Astrocyte (in vitro differentiated cells and primary cell): ENCODE data around the gene ANKRD1. TPM values are rescaled to one million over a fixed set of nuclear protein-coding genes. Genes with fewer than 3 reads are reported as not detected.

Experiments used
- DNase-seq: peaks from one replicate; pipeline ENCODE4 v3.0.0-alpha.2; 2010; ENCODE audit warnings: low read depth
- FAIRE-seq: peaks from 2 replicates; lab custom pipeline; 2011; peaks lifted over from hg19 to GRCh38; lab: Jason Lieb, UNC
- H2AFZ ChIP-seq: 2 replicates; pipeline ENCODE4 v1.6.0; 2012; ENCODE audit warnings: low read depth, low read length, inconsistent platforms
- H3K27ac ChIP-seq: 2 replicates; pipeline ENCODE4 v1.5.1; 2011; ENCODE audit warnings: low read depth, low read length, inconsistent platforms
- H3K27me3 ChIP-seq: 2 replicates; pipeline ENCODE4 v1.6.0; 2011; ENCODE audit warnings: low read length, inconsistent platforms; ENCODE audit not compliant: insufficient read depth
- H3K36me3 ChIP-seq: 2 replicates; pipeline ENCODE4 v1.5.1; 2011; ENCODE audit warnings: low read length, inconsistent platforms; ENCODE audit not compliant: insufficient read depth
- H3K4me1 ChIP-seq: 2 replicates; pipeline ENCODE4 v1.5.1; 2011; ENCODE audit warnings: low read length, inconsistent platforms; ENCODE audit not compliant: insufficient read depth
- H3K4me2 ChIP-seq: 2 replicates; pipeline ENCODE4 v1.6.0; 2012; ENCODE audit warnings: low read length, inconsistent platforms
- H3K4me3 ChIP-seq: 2 replicates; pipeline ENCODE4 v1.5.1; 2011; ENCODE audit warnings: low read depth, mild to moderate bottlenecking, low read length, inconsistent platforms; ENCODE audit not compliant: insufficient read depth
- H3K79me2 ChIP-seq: 2 replicates; pipeline ENCODE4 v1.6.0; 2012; ENCODE audit warnings: mild to moderate bottlenecking, low read length, inconsistent platforms; ENCODE audit not compliant: insufficient read depth
- H3K9ac ChIP-seq: 2 replicates; pipeline ENCODE4 v1.6.0; 2012; ENCODE audit warnings: mild to moderate bottlenecking, low read length, inconsistent platforms
- H3K9me3 ChIP-seq: 2 replicates; pipeline ENCODE4 v1.5.1; 2012; ENCODE audit warnings: low read depth, mild to moderate bottlenecking, low read length, inconsistent platforms; ENCODE audit not compliant: insufficient read depth
- H4K20me1 ChIP-seq: 2 replicates; pipeline ENCODE4 v1.6.0; 2012; ENCODE audit warnings: low read length, inconsistent platforms; ENCODE audit not compliant: insufficient read depth
- H3K27ac Mint-ChIP-seq: one replicate; pipeline ENCODE4 v1.8.0; 2021; ENCODE audit warnings: mild to moderate bottlenecking, mixed read lengths; ENCODE audit not compliant: unreplicated experiment
- H3K27me3 Mint-ChIP-seq: one replicate; pipeline ENCODE4 v1.8.0; 2021; ENCODE audit warnings: low read depth, mixed read lengths; ENCODE audit not compliant: unreplicated experiment
- H3K36me3 Mint-ChIP-seq: one replicate; pipeline ENCODE4 v1.8.0; 2021; ENCODE audit warnings: low read depth, mixed read lengths; ENCODE audit not compliant: unreplicated experiment
- H3K4me1 Mint-ChIP-seq: one replicate; pipeline ENCODE4 v1.8.0; 2021; ENCODE audit warnings: low read depth, mixed read lengths; ENCODE audit not compliant: unreplicated experiment
- H3K4me3 Mint-ChIP-seq: one replicate; pipeline ENCODE4 v1.8.0; 2021; ENCODE audit warnings: mild to moderate bottlenecking, moderate library complexity, mixed read lengths; ENCODE audit not compliant: unreplicated experiment
- H3K9me3 Mint-ChIP-seq: one replicate; pipeline ENCODE4 v1.8.0; 2021; ENCODE audit warnings: mild to moderate bottlenecking, mixed read lengths; ENCODE audit not compliant: unreplicated experiment
- CTCF ChIP-seq: IDR thresholded peaks from 2 replicates; pipeline ENCODE4 v1.5.1; 2011; ENCODE audit warnings: low read depth, mild to moderate bottlenecking, inconsistent platforms, low read length, moderate library complexity; ENCODE audit not compliant: insufficient read depth
- EZH2 ChIP-seq: IDR thresholded peaks from 2 replicates; pipeline ENCODE4 v1.6.1; 2012; ENCODE audit warnings: mild to moderate bottlenecking, low read length, inconsistent platforms; ENCODE audit not compliant: insufficient read depth
- total RNA-seq: library from RNA; stranded (reverse); gene quantifications from 2 replicates; pipeline ENCODE4 v1.2.1, GENCODE V29; 2021

ANKRD1 gene
- total RNA-seq, 1 donor from 2014 or later: 913 TPM

GRCh38 chr10:90862908-90863514, 57.9 kb downstream of the ANKRD1 start:
- Mint-ChIP-seq H3K9me3 (no peaks in the 10 kb centered on the region), H3K27ac (no peak overlapping the region), H3K36me3 (no peaks in the 10 kb centered on the region), H3K27me3 (peaks cover 6% of the 10 kb centered on the region), H3K4me1 (peaks cover 12% of the 10 kb centered on the region), H3K4me3 (no peak overlapping the region)
- TF ChIP-seq EZH2: no peak
- peak; percentile 91 for TF ChIP-seq CTCF
- Histone ChIP-seq H3K4me2 (no peak overlapping the region), H3K9me3 (no peaks in the 10 kb centered on the region), H3K9ac (no peak overlapping the region), H3K4me1 (peaks cover 14% of the 10 kb centered on the region), H2AFZ (no peak overlapping the region), H4K20me1 (no peaks in the 10 kb centered on the region), H3K27ac (no peak overlapping the region), H3K4me3 (no peak overlapping the region), H3K36me3 (no peaks in the 10 kb centered on the region), H3K79me2 (no peaks in the 10 kb centered on the region), H3K27me3 (peaks cover 8% of the 10 kb centered on the region)
- no peak for DNase-seq
- no peak for FAIRE-seq

Other genes starting within 250 kb of the ANKRD1 start
- 0.72 and 0.89 TPM in 2 replicates for gene HTR7, start 63.0 kb downstream of the ANKRD1 start, total RNA-seq
- 24.9 and 32.0 TPM in 2 replicates for gene RPP30, start 49.1 kb downstream of the ANKRD1 start, total RNA-seq